B cell (primary cell): ENCODE data around the gene ZBED5. TPM values are rescaled to one million over a fixed set of nuclear protein-coding genes. Genes with fewer than 3 reads are reported as not detected.

Source experiments
- polyA plus RNA-seq: library from polyadenylated mRNA; depleted of rRNA; stranded (reverse); fragments of >200 nt; gene quantifications from 2 replicates; pipeline ENCODE4 v1.2.3, GENCODE V29; 2012
- total RNA-seq, 2 donors: library from RNA; stranded (reverse); fragments of 120-200 nt in 1 of 2; gene quantifications; 1 replicate in 1 of 2; 2 replicates in 1 of 2; pipeline versions ENCODE4 v1.2.3 to v1.2.4, GENCODE V29; 2013 to 2022

Gene ZBED5
- total and polyA plus RNA-seq, 2 donors (not counting 1 experiment from before 2014, with no cell fraction given), result 66.6 to 178 TPM

Other genes starting within 250 kb of the ZBED5 start
- 0.32 and 0.58 TPM in 2 replicates for gene IRAG1, start 164.3 kb downstream of the ZBED5 start, total RNA-seq
- 0.27 and 0.49 TPM in 2 replicates for gene IRAG1, start 164.3 kb downstream of the ZBED5 start, polyA plus RNA-seq
- gene CTR9, start 106.8 kb downstream of the ZBED5 start, total RNA-seq, result 46.7 and 52.0 TPM in 2 replicates
- gene CTR9, start 106.8 kb downstream of the ZBED5 start, polyA plus RNA-seq, result 8.4 and 9.0 TPM in 2 replicates
- 530 and 592 TPM in 2 replicates for gene EIF4G2, start 49.1 kb downstream of the ZBED5 start, total RNA-seq
- gene EIF4G2, start 49.1 kb downstream of the ZBED5 start, polyA plus RNA-seq, result 275 and 309 TPM in 2 replicates